NB4 (cell line): Measurements from ENCODE around the gene SCIN.
"Not testable (repeated sequence)": the region's sequence is repeated elsewhere in the genome, so short reads cannot be mapped to it uniquely, and the experiment has no call there.

Experiments used
- DNase-seq: peaks from one replicate; pipeline ENCODE4 v3.0.0; 2010; ENCODE audit warnings: low read depth
- H3K4me3 ChIP-seq: one replicate; pipeline ENCODE4 v1.5.1; 2011; ENCODE audit warnings: mild to moderate bottlenecking, low read depth, low read length, moderate library complexity
- CTCF ChIP-seq: IDR thresholded peaks from one replicate; pipeline ENCODE4 v1.5.1; 2012; ENCODE audit warnings: low read depth, low read length
- MAX ChIP-seq: IDR thresholded peaks from 2 replicates; pipeline ENCODE4 v1.6.1; 2011; ENCODE audit warnings: low read depth, low read length
- MYC ChIP-seq: IDR thresholded peaks from 2 replicates; pipeline ENCODE4 v1.6.1; 2011; ENCODE audit warnings: low read depth, low read length
- POLR2A ChIP-seq: IDR thresholded peaks from 2 replicates; pipeline ENCODE4 v1.6.1; 2011; ENCODE audit warnings: mild to moderate bottlenecking; ENCODE audit not compliant: insufficient read length; ENCODE audit errors: extremely low read depth

SCIN gene

GRCh38 chr7:12570534-12571461 is at the start of gene SCIN:
Gene SCIN (plus strand): TSS chr7:12570720. CDS start chr7:12570787, 67 bp downstream.
- TF ChIP-seq MYC: no peak
- TF ChIP-seq CTCF: no peak
- no peak within 1 kb of the TSS for H3K4me3 ChIP-seq
- DNase-seq: peak; percentile 20

GRCh38 chr7:12524794-12525386 is 45.6 kb upstream of the SCIN start:
- TF ChIP-seq CTCF: peak; percentile 13
- no peak for TF ChIP-seq MAX
- no peak for TF ChIP-seq MYC
- no peak for TF ChIP-seq POLR2A
- no peak overlapping the region for H3K4me3 ChIP-seq
- peak; percentile 64 for DNase-seq

GRCh38 chr7:12526693-12527092 is 43.8 kb upstream of the SCIN start:
- not testable (repeated sequence) for H3K4me3 ChIP-seq, DNase-seq

GRCh38 chr7:12527670-12528069 is 42.9 kb upstream of the SCIN start:
- DNase-seq, H3K4me3 ChIP-seq: not testable (repeated sequence)

GRCh38 chr7:12529971-12530710 is 40.4 kb upstream of the SCIN start:
- no peak overlapping the region for H3K4me3 ChIP-seq
- TF ChIP-seq CTCF (no peak), MYC (no peak), POLR2A (no peak), MAX (no peak)
- DNase-seq: no peak

- no peak overlapping the region for H3K4me3 ChIP-seq
- TF ChIP-seq POLR2A (no peak), MAX (no peak), CTCF (no peak), MYC (no peak)
- no peak for DNase-seq
These were observed 38.7 kb upstream of the SCIN start for GRCh38 chr7:12531784-12532183.

- no peak overlapping the region for H3K4me3 ChIP-seq
- TF ChIP-seq POLR2A (no peak), MAX (no peak), CTCF (no peak), MYC (no peak)
These were observed 36.5 kb upstream of the SCIN start for GRCh38 chr7:12534046-12534445.

More at GRCh38 chr7:12534046-12534445, 36.5 kb upstream of the SCIN start:
- no peak for DNase-seq
